Activated CD8-positive, alpha-beta memory T cell treated with anti-CD3 and anti-CD28 coated beads, Interleukin-2, amount 50 U/mL, for 4 hours (primary cell): ENCODE data around the gene PNMA3.
"Not testable (repeated sequence)": the region's sequence is repeated elsewhere in the genome, so short reads cannot be mapped to it uniquely, and the experiment has no call there.

Experiments used
- DNase-seq: peaks from one replicate; pipeline ENCODE4 v3.0.0-alpha.2; 2020

The PNMA3 gene, protein sequence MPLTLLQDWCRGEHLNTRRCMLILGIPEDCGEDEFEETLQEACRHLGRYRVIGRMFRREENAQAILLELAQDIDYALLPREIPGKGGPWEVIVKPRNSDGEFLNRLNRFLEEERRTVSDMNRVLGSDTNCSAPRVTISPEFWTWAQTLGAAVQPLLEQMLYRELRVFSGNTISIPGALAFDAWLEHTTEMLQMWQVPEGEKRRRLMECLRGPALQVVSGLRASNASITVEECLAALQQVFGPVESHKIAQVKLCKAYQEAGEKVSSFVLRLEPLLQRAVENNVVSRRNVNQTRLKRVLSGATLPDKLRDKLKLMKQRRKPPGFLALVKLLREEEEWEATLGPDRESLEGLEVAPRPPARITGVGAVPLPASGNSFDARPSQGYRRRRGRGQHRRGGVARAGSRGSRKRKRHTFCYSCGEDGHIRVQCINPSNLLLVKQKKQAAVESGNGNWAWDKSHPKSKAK

DNA sequence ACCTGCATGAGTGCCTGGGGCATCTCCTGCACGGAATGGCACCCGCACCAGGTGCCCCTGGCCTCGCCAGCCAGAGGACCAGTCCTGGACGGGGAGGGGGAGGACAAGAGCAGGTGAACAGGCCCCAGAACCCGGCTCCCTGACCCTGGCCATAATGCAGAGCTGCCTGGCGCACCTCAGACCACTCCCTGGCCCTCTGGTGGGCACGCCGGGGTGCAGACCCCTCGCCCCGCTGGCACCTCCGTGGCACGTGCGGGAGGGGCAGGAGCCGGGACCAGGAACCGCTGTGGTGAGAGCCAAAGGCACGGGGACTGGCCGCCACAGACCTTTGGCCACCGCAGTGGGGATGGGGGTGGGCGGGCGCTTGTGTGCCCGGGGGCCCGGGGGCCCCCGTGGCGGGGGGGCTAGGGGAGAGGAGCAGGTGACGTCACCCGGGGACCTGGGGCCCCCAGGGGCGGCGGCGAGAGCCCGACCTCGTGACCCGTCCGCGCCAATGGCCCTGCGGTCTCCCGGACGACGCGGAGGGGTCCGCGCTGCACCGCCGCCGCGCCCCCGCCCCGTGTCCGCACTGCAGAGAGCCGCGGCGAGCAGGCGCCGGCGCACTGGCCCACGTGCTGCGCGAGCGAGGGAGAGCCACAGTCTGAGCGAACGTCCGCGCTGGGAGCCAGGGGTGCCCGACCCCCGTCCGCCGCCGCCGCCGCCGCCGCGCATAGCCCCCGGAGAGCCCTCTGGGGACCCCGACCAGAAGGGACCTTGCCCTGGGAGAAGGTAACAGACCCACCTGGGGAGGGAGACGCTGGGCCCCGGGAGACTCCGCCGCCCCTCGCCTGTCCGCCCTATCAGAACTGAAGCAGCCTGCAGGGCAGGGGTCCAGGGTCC lies at the start of gene PNMA3:
TSS of gene PNMA3 (plus strand) at position 600 of the 879 bp plus-strand sequence. CDS start 586 bp downstream, outside the sequence.
- no peak for DNase-seq

DNA sequence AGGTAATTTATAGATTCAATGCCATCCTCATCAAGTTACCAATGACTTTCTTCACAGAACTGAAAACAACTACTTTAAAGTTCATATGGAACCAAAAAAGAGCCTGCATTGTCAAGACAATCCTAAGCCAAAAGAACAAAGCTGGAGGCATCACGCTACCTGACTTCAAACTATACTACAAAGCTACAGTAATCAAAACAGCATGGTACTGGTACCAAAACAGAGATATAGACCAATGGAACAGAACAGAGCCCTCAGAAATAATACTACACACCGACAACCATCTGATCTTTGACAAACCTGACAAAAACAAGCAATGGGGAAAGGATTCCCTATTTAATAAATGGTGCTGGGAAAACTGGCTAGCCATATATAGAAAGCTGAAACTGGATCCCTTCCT lies 39.1 kb upstream of the PNMA3 start:
- DNase-seq, result not testable (repeated sequence)

DNA sequence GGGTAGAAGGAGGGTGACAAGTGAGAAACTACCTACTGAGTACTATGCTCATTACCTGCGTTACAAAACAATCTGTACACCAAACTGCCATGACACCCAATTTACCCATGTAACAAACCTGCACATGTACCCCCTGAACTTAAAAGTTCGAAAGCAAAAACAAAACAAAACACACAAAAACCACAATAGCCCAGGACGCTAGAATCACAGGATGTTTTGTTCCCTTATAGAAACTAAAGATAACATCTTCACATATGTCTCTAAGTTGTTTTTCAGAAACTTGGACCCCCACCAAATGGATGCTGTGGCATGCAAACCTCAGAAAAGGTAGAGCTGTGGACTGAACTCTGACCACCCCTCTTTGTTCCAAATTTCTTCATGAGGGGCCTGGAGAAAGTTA lies 37.1 kb upstream of the PNMA3 start:
- no peak for DNase-seq

DNA sequence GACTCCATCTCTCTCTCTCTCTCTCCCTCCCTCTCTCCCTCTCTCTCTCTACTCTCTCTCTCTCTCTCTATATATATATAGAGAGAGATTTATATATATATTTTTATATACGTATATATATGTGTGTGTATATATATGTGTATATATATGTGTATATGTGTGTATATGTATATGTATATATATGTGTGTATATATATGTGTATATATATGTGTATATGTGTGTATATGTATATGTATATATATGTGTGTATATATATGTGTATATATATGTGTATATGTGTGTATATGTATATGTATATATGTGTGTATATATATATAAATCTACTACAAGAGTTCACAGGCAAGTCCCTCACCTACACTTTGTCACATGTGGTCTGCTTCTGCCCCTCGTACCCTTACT lies 29.8 kb upstream of the PNMA3 start:
- not testable (repeated sequence) for DNase-seq

DNA sequence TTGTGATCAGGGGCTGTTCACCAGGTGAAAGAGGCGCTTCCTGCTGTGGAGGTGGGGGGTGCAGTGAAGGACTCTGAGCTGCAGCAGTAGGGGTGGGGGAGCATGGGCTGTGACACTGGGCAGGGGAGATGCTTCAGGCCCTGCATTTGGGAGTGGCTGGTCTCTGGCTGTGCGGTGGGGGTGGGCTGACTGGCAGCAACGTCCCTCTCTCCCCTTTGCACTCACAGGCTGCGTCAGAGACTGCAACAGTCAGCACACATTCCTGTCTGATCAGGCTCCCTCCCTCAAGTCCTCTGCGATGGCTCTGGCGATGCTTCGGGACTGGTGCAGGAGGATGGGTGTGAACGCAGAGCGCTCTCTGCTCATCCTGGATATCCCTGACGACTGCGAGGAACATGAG lies 27.8 kb upstream of the PNMA3 start:
- not testable (repeated sequence) for DNase-seq

DNA sequence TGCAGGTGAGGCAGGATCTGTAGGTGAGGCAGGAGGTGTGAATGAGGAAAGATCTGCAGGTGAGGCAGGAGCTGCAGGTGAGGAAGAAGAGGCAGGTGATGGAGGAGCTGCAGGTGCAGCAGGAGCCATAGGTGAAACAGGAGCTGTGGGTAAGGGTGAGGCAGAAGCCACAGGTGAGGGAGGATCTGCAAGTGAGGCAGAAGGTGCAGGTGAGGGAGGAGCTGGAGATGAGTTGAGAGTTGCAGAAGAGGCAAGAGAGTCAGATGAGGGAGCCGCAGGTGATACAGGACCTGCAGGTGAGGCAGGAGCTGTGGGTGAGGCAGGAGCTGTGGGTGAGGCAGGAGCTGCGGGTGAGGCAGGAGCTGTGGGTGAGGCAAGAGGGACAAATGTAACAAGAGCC lies 27.1 kb upstream of the PNMA3 start:
- DNase-seq, result no peak

DNA sequence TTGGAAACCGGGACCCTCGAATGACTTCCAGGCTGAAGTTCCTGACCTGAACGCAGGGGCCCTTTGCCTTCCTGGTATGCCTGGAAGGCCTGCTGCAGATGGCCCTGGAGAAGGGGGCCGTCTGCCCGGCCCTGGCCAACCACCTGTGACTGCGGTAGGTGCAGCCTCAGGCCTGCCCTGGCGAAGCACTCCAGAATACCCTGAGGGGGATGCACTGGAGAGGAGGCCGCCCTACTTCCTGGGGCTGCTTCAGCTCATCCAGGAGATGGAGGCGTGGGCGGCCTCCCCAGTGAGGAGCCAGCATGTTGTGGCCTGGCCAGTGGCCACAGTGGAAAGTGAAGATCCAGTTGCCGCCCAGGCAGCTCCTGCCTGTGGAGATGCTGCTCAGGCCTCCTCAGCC lies 26.4 kb upstream of the PNMA3 start:
- DNase-seq, result no peak

DNA sequence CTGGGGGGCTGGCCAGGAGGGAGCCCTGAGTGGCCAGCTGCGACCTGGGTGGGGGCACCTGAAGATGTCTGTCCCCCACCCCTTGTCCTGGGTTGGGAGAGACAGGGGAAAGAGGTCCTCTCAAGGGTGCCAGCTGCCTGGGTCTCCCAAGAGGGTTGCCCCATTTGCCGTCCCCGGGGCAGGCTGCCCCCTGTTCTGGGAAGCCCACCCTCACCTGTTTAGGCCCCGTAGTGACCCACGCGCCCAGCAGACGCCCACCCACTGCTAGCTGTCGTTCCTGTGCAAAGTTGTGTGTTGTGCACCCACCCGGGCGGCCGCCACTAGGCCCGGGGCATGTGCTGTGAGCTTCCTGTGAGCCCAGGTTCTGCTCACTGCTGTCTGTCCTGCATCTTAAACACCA lies 25.5 kb upstream of the PNMA3 start:
- DNase-seq, result no peak

DNA sequence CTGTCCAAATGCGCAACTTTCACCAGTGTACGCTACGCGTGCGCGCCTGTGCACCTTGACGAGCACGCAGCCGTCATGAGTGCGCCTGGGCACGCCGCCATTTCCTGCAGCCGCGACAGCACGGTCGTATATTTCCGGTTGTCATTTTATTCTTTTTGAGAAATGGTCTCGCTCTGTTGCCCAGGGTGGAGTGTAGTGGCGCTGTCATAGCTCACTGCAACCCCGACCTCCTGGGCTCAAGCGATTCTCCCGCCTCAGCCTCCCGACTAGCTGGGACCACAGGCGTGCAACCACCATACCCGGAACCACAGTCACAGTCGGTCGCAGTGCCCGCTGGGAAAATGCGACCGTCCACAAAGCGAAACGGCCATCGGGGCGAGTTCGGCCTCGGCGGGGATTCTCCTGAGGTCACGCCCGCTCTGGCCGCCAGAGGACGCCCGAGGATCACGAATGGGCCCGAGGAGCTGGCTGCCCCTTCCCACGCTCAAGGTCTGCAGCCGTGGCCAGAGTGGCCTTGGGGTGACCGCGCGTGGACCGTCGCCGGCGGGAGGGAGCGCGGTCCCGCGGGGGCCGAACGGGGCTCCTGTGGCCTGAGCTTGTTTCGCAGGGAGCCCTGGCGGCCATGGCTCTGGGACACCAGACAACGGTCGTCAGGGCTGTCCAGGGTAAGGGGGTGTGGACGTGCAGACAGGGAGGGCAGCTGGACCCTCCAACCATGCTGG lies 23.7 kb upstream of the PNMA3 start:
- DNase-seq, result peak; percentile 59

DNA sequence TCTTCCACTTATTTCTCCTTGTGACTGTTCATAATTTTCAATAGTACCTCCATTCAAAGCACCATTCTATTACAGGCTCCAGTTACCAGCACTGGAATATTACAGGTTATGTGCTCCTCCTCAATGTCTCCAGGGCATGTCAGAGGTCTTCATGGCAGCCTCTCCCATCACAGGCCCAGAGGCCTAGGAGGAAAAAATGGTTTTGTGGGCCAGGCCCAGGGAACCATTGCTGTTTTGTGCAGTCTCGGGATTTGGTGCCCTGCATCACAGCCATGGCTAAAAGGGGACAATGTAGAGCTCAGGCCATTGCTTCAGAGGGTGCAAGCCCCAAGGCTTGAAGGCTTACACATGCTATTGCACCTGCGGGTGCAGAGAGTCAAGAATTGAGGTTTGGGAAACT lies 7.2 kb upstream of the PNMA3 start:
- no peak for DNase-seq

DNA sequence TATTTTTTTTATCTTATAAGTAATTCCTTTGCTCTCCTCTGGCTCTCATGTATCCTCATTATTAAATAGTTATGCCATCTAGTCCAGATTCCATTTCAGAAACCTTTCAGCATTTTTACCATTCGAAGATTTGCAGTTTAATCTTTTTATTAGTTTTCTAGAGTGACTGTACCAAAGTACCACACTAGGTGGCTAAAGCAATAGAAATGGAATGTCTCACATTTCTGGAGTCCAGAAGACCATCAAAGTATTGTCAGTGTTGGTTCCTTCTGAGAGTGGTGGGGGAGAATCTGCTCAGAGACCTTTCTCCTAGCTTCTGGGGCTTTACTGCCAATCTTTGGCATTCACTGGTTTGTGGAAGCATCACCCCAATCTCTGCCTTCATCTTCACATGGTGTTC lies 3.7 kb upstream of the PNMA3 start:
- DNase-seq, result no peak

DNA sequence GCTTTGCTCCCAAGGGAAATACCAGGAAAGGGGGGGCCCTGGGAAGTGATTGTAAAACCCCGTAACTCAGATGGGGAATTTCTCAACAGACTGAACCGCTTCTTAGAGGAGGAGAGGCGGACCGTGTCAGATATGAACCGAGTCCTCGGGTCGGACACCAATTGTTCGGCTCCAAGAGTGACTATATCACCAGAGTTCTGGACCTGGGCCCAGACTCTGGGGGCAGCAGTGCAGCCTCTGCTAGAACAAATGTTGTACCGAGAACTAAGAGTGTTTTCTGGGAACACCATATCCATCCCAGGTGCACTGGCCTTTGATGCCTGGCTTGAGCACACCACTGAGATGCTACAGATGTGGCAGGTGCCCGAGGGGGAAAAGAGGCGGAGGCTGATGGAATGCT lies 1.0 kb downstream of the PNMA3 start:
- no peak for DNase-seq

DNA sequence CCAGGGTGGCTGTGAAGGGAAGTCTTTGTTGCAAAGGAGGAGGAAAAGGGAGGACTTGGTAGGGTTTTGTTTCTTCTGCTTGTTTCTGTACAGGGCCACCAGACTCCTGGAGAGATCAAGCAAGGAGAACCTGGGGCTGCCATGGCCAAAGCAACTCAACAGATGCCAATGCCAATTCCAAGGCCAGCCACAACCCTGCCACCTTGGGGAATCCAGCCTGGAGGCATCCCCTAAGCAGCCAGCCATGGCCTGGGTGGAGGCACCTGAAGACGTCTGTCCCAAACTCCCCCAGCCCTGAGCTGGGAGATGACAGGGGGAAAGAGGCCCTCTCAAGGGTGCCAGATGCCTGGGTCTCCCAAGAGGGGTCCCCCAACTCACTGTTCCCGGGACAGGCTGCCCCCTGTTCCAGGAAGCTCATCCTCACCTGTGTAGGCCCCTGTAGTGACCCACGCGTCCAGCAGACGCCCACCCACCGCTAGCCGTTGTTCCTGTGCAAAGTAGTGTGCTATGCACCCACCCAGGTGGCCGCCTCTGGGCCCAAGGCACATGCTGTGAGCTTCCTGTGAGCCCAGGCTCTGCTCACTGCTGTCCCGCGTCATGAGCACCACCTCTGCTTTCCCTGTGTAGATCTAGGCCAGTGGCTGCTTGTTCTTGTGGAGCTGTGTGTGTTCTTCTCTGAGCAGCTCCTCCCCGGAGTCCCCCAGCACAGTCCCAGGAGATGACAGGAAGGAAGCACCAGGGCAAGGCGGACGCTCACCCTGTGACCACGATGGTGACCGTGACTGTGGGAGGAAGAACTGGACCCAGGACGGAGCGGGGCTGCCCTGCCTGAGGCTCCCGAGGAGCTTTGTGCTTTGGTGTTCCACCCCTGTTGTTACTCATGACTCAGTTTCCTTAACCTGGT lies 3.2 kb downstream of the PNMA3 start:
- DNase-seq, result no peak

DNA sequence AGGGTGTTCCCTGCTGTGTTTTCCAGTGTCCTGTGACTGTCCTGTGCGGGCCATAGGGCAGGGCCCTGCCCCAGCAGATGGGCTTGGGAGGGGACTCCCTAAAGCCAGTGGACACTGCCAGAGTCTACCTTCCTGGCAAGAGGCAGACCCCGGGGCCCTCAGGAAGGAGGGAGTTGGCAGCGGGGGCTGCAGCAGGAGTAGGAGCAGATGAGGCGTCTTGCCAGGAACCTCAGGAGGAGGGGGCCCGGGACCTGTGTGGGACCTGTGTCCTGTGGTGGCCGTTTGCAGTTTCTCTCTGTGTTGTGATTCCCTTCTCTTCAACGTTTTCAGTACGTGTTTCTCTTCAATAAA lies 3.8 kb downstream of the PNMA3 start:
- DNase-seq, result no peak

DNA sequence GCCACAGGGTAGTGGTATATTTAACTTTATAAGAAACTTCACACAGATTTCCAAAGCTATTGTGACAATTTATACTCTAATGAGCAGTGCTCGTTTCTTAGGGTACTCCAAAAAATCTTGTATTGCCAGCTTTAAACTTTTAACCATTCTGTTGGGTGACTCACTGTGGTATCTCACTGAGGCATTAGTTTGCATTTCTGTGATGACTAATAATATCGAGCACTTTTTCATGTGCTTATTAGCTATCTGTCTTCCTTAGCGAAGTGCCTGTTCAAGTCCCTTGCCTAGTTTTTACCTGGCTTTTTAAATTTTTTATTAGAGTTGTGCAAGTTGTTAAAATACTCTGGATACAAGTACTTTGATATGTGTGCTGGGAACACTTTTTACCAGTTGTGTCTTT lies 5.5 kb downstream of the PNMA3 start:
- DNase-seq, result no peak

DNA sequence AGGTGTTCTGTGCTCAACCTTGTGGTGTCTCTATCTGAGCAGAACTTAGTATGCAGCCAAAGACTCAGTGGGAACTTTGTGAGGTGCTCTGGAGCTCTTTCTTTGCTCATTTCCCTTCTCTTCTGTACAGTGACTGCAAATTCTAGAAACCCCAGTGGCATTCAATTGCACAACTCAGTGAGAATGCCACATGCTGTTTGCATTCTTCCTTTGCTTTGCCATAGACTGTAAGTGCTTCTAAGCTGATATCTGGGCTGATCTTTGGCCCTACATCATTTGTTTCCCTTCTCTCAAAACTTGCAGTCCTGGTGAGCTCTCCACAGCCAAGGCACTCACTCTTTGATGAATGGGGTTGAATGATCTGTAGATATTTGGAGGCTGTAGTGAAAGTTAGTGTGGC lies 7.0 kb downstream of the PNMA3 start:
- DNase-seq, result no peak

DNA sequence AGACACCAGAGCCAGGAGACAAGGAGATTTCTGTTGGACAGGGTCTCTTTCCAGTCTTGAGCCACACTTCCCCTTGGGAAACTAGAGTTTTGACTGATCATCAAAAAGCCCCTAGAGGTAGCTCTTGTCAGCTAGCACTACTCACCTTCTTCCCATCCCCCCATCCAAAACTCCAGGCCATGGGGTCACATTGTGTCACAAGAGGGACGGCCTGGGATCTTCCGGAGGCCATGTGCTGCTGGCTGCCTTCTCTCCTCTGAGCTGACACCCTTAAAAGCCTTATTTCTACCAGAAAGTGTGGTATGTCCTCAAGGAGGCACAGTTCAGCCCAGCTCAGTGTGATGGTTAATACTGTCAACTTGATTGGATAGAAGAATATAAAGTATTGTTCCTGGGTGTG lies 7.8 kb downstream of the PNMA3 start:
- no peak for DNase-seq

DNA sequence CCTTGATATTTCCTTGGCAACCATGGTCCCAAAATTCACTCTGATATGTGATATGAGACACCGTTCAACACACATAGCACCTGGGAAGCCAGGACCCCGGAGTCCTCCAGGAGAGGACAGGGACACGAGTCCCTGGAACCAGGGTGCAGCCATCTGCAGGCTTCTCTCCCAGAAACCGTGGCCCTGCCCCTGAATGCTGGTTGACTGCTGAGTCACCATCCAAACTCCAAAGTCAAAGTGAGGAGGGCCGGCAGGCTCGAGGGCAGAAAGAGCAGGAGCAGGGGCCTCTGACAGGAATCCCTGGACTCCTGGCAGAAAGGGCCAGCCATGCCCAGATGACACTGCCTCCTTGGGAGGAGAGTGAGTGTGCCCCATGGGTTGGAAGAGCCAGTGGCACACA lies 9.1 kb downstream of the PNMA3 start:
- no peak for DNase-seq

DNA sequence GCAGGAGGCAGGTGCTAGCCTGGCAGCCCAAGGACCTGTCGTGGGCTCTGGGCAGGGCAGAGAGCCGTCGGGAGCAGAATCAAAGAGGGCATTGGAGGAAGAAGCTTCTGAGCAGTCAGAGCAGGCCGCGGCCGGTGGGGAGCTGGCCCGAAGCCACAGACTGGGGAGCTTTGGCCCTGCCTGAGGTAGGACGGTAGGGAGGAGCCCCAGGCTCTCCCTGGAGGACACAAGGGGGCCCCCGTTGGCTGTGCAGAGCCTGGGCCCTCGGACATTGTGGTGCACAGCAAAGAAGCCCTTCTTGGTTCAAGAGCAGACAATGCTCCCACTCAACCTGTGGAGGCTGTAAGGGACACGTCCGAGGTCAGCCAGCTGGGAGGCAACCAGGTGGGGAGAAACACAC lies 10.1 kb downstream of the PNMA3 start:
- DNase-seq, result not testable (repeated sequence)

DNA sequence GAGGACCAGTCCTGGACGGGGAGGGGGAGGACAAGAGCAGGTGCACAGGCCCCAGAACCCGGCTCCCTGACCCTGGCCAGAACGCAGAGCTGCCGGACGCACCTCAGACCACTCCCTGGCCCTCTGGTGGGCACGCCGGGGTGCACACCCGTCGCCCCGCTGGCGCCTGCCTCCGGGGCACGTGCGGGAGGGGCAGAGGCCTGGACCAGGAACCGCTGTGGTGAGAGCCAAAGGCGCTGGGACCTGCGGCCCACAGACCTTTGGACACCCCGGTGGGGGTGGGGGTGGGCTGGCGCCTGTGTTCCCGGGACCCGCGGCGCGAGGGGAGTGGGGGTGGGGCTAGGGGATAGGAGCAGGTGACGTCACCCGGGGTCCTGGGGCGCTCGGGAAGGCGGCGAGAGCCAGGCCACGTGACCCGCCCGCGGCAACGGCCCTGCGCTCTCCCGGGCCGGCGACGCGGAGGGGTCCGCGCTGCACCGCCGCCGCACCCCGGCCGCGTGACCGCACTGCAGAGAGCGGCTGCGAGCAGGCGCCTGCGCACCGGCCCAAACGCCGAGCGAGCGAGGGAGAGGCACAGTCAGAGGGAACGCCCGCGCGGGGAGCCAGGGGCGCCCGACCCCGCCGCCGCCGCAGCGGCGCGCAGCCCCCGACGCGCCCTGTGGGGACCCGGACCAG lies 15.8 kb downstream of the PNMA3 start, which contains the start of gene PNMA6A:
TSS of gene PNMA6A (plus strand) at position 546 of the 675 bp plus-strand sequence. CDS start 609 bp downstream, outside the sequence.
- DNase-seq, result not testable (repeated sequence)

DNA sequence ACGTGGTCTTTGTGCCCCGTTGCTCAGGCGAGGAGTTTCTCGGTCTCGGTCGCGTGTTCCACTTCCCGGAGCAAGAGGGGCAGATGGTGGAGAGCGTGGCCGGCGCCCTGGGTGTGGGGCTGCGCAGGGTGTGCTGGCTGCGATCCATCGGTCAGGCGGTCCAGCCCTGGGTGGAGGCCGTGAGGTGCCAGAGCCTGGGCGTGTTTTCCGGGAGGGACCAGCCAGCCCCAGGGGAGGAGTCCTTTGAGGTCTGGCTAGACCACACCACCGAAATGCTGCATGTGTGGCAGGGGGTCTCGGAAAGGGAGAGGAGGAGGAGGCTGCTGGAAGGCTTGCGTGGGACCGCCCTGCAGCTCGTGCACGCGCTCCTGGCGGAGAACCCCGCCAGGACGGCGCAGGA lies 17.1 kb downstream of the PNMA3 start:
- DNase-seq, result not testable (repeated sequence)
